ENCODE measurements around the gene RPS6KA5. TPM values are rescaled to one million over a fixed set of nuclear protein-coding genes. Genes with fewer than 3 reads are reported as not detected.

The RPS6KA5 gene
- polyA plus RNA-seq, 2 of the 4 experiments (the other 2 are of a cell fraction) = 2.2 to 4.1 TPM

GRCh38 chr14:90874599-90874998 lies 185.8 kb downstream of the RPS6KA5 start:
- POLR2A ChIA-PET = no interaction called here
- CTCF ChIA-PET = interaction anchor here (0.9 to 1.7 kb wide), 3 partner anchors 15 to 298 kb away, joined by 3 to 6 read pairs (median 5); no protein-coding TSS in a partner anchor

GRCh38 chr14:90871605-90872233 lies 188.7 kb downstream of the RPS6KA5 start:
- H3K9me3 ChIP-seq = no peaks in the 10 kb centered on the region
- ATAC-seq = peak; percentile 45 to 59; a peak in 2 of 6 replicates
- H3K4me3 ChIP-seq = no peak overlapping the region
- no peak for FAIRE-seq
- TF ChIP-seq ZSCAN20 (CRISPR knock-in tag; IDR thresholded peaks at IDR 0.05) (no peak), GATA3 (IDR thresholded peaks at IDR 0.05; ENCODE audit: borderline replicate concordance) (no peak), NR3C1 (IDR thresholded peaks at IDR 0.05) (no peak), ZNF302 (CRISPR knock-in tag; IDR thresholded peaks at IDR 0.05) (no peak), JUNB (IDR thresholded peaks at IDR 0.05) (peak; percentile 33; the same call in 1 of the 2 replicates), FOSL2 (IDR thresholded peaks at IDR 0.05) (peak; percentile 56; the same call in 1 of the 2 replicates), FOSL2 (CRISPR knock-in tag; IDR thresholded peaks at IDR 0.05) (peak; percentile 58)
- peak overlapping the region in 1 of 2 experiments; percentile 42; a peak in 1 of 6 replicates for H3K27ac ChIP-seq
- CTCF ChIA-PET = no interaction called here
- WGBS (ENCODE audit: missing lambda C conversion rate) = 87% methylated on average over 9 of the region's 9 CpGs
- peaks cover 18% of the 10 kb centered on the region for H3K4me1 ChIP-seq
- POLR2A ChIA-PET = interaction anchor here (0.7 kb wide), 1 partner anchor 8 kb away, joined by 4 read pairs; no protein-coding TSS in a partner anchor
- H3K4me2 ChIP-seq = peak overlapping the region; percentile 42
- peak in 1 of 2 experiments; percentile 15 for DNase-seq (ENCODE audit: low read depth in 1 of 2, low spot score in 1 of 2)

More at GRCh38 chr14:90874599-90874998, 185.8 kb downstream of the RPS6KA5 start:
- no peak for FAIRE-seq
- H3K4me2 ChIP-seq = no peak overlapping the region
- no peak for ATAC-seq
- no peak overlapping the region for H3K27ac ChIP-seq
- peaks cover 18% of the 10 kb centered on the region for H3K4me1 ChIP-seq
- no peaks in the 10 kb centered on the region for H3K9me3 ChIP-seq
- 69% methylated on average over 5 of the region's 5 CpGs for WGBS (ENCODE audit: missing lambda C conversion rate)
- H3K4me3 ChIP-seq = no peak overlapping the region
- TF ChIP-seq CBX8 (IDR thresholded peaks at IDR 0.05) (no peak), PBX3 (IDR thresholded peaks at IDR 0.05) (no peak), RCOR1 (IDR thresholded peaks at IDR 0.05; ENCODE audit: low read depth, low read length) (no peak)
- no peak for DNase-seq (ENCODE audit: low read depth in 1 of 2, low spot score in 1 of 2)

GRCh38 chr14:90870950-90871604 lies 189.4 kb downstream of the RPS6KA5 start:
- WGBS (ENCODE audit: missing lambda C conversion rate) = 48% methylated on average over 1 of the region's 1 CpG
- TF ChIP-seq HDAC2 (IDR thresholded peaks at IDR 0.05) (no peak), FOSB (CRISPR knock-in tag; IDR thresholded peaks at IDR 0.05) (no peak), HOXB5 (CRISPR knock-in tag; IDR thresholded peaks at IDR 0.05) (no peak), KDM5A (IDR thresholded peaks at IDR 0.05) (no peak), NFE2L2 (conservative IDR thresholded peaks at IDR 0.05; ENCODE audit: low read length) (no peak), REST (IDR thresholded peaks at IDR 0.05) (no peak), EHF (CRISPR knock-in tag; IDR thresholded peaks at IDR 0.05) (no peak), RARB (CRISPR knock-in tag; IDR thresholded peaks at IDR 0.05) (no peak), SREBF2 (IDR thresholded peaks at IDR 0.05) (no peak), HOXA7 (CRISPR knock-in tag; IDR thresholded peaks at IDR 0.05) (no peak), MYC (IDR thresholded peaks at IDR 0.05; ENCODE audit: borderline replicate concordance, low read length) (no peak), POLR2A (IDR thresholded peaks at IDR 0.05; ENCODE audit: low read length) (no peak), ZNF302 (CRISPR knock-in tag; IDR thresholded peaks at IDR 0.05) (no peak), SMC3 (IDR thresholded peaks at IDR 0.05) (no peak)
- no peak for DNase-seq (ENCODE audit: low read depth in 1 of 2, low spot score in 1 of 2)
- FAIRE-seq = peak; percentile 36
- Histone ChIP-seq H3K9me3 (no peaks in the 10 kb centered on the region), H3K4me2 (peak overlapping the region; percentile 42), H3K4me1 (peaks cover 18% of the 10 kb centered on the region), H3K4me3 (no peak overlapping the region), H3K27ac (no peak overlapping the region)
- POLR2A ChIA-PET = interaction anchor here (0.7 kb wide), 1 partner anchor 8 kb away, joined by 4 read pairs; no protein-coding TSS in a partner anchor
- no peak for ATAC-seq
- CTCF ChIA-PET = no interaction called here
